Measurements from ENCODE around the gene IFT43. TPM values are rescaled to one million over a fixed set of nuclear protein-coding genes. Genes with fewer than 3 reads are reported as not detected.
A peak's percentile ranks its signal among the peaks of the same experiment; 100 is the strongest.

The IFT43 gene
- total and polyA plus RNA-seq, 10 of the 15 experiments (the other 5 are each of a cell fraction or from before 2014, with no cell fraction given) = 8.2 to 24.8 (median 14.0) TPM

GRCh38 chr14:76133103-76133502 is 147.5 kb downstream of the IFT43 start (continued):
- TF ChIP-seq REST (IDR thresholded peaks at IDR 0.05; ENCODE audit: low read depth, low read length) = peak; percentile 93
- TF ChIP-seq SMAD1 (IDR thresholded peaks at IDR 0.05; ENCODE audit: low read depth, partially characterized antibody) = no peak

Other genes with a start within 250 kb of the IFT43 start
- gene TGFB3, start 3.8 kb upstream of the IFT43 start, total RNA-seq (2014; rRNA removed) = 0.76 and 0.79 TPM in 2 replicates
- 0.60 and 0.76 TPM in 2 replicates for gene TGFB3, start 3.8 kb upstream of the IFT43 start, total RNA-seq (2014; rRNA removed; fragmentation: Illumina TruSeq; extraction: Trizol)
- gene TGFB3, start 3.8 kb upstream of the IFT43 start, total RNA-seq (2021) = 1.1 and 2.0 TPM in 2 replicates
- gene TGFB3, start 3.8 kb upstream of the IFT43 start, polyA plus RNA-seq (2011; rRNA removed) = 1.9 and 2.6 TPM in 2 replicates
- gene TGFB3, start 3.8 kb upstream of the IFT43 start, polyA plus RNA-seq (2014; fragmentation: Illumina TruSeq; extraction: Trizol) = 1.4 TPM in 2 replicates
- gene TGFB3, start 3.8 kb upstream of the IFT43 start, polyA plus RNA-seq (2014; fragmentation: Nextera tagmentation; extraction: Ambion mirVana) = under 1 TPM; 0.27 to 0.47 TPM
- gene TGFB3, start 3.8 kb upstream of the IFT43 start, polyA plus RNA-seq (2014; rRNA removed) = 0.56 and 1.3 TPM in 2 replicates
- gene TGFB3, start 3.8 kb upstream of the IFT43 start, polyA plus RNA-seq (2016; fragmentation: Nextera tagmentation; extraction: Ambion mirVana) = under 1 TPM; 0.50 to 0.86 TPM
- gene GPATCH2L, start 166.2 kb downstream of the IFT43 start, total RNA-seq (2014; rRNA removed) = 31.7 and 32.9 TPM in 2 replicates
- 27.6 and 30.4 TPM in 2 replicates for gene GPATCH2L, start 166.2 kb downstream of the IFT43 start, total RNA-seq (2014; rRNA removed; fragmentation: Illumina TruSeq; extraction: Trizol)
- 42.6 and 50.9 TPM in 2 replicates for gene GPATCH2L, start 166.2 kb downstream of the IFT43 start, total RNA-seq (2021)
- gene GPATCH2L, start 166.2 kb downstream of the IFT43 start, polyA plus RNA-seq (2011; rRNA removed) = 45.0 and 45.6 TPM in 2 replicates
- gene GPATCH2L, start 166.2 kb downstream of the IFT43 start, polyA plus RNA-seq (2014; fragmentation: Illumina TruSeq; extraction: Trizol) = 20.4 and 24.3 TPM in 2 replicates
- 10 to 100 TPM in 1 of 2 experiments, 1 to 10 TPM in 1; 9.1 to 12.9 TPM for gene GPATCH2L, start 166.2 kb downstream of the IFT43 start, polyA plus RNA-seq (2014; fragmentation: Nextera tagmentation; extraction: Ambion mirVana)
- gene GPATCH2L, start 166.2 kb downstream of the IFT43 start, polyA plus RNA-seq (2014; rRNA removed) = 16.6 and 22.5 TPM in 2 replicates
- gene GPATCH2L, start 166.2 kb downstream of the IFT43 start, polyA plus RNA-seq (2016; fragmentation: Nextera tagmentation; extraction: Ambion mirVana) = 10 to 100 TPM; 20.8 to 26.3 TPM